T-helper 1 cell treated with Interleukin-12 subunit alpha and Interleukin-12 subunit beta and Interleukin-4 antibody, amounts not matched to agents 30 μg/mL and 1 μg/mL, for 36 hours (primary cell): Measurements from ENCODE around the gene PLCL2.
"Not testable (repeated sequence)": the region's sequence is repeated elsewhere in the genome, so short reads cannot be mapped to it uniquely, and the experiment has no call there.

Experiments used
- H3K27ac Mint-ChIP-seq: one replicate; pipeline ENCODE4 v1.8.0; 2021; ENCODE audit warnings: mild to moderate bottlenecking, mixed read lengths
- H3K27me3 Mint-ChIP-seq: one replicate; pipeline ENCODE4 v1.8.0; 2021; ENCODE audit warnings: low read depth, mixed read lengths
- H3K36me3 Mint-ChIP-seq: one replicate; pipeline ENCODE4 v1.8.0; 2021; ENCODE audit warnings: low read depth, mixed read lengths
- H3K4me1 Mint-ChIP-seq: one replicate; pipeline ENCODE4 v1.8.0; 2021; ENCODE audit warnings: low read depth, mixed read lengths
- H3K4me3 Mint-ChIP-seq: one replicate; pipeline ENCODE4 v1.8.0; 2021; ENCODE audit warnings: mild to moderate bottlenecking, moderate library complexity, mixed read lengths
- H3K9me3 Mint-ChIP-seq: one replicate; pipeline ENCODE4 v1.8.0; 2021; ENCODE audit warnings: mixed read lengths

The PLCL2 gene

DNA sequence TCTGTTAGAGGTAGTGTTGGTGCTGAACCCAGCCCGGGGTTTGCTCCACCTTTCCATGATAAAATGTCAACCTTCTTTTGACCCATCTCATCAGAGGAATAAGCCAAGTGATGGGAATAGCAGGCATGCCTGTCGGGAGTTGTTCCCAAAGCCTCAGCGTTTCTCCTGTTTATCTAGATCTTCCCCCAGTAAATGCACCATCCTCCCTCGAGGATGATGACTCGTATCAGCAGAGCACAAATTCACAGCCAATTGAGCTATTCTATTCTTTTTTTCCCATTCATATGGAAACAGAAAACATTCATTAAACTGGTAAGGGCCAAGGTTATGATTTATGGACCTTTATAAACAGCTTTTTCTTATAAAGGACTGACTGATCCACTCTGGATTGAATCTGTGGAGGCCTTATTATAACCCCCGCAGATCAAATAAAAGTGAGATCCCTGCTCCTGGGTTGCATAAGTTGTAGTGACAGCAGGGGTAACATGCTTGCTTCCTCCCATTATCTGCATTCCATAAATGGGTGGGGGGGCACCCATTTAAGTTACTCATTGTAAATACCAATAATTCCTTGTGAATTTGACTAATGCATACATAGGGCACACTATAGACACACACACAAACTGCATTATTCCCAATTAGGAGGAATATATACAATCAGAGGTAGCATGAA, 207.3 kb downstream of the PLCL2 start:
- Mint-ChIP-seq H3K27me3 (no peaks in the 10 kb centered on the region), H3K4me3 (no peak overlapping the region), H3K27ac (no peak overlapping the region), H3K4me1 (peaks cover 26% of the 10 kb centered on the region), H3K36me3 (peaks cover 41% of the 10 kb centered on the region), H3K9me3 (no peaks in the 10 kb centered on the region)

- Mint-ChIP-seq H3K36me3 (peaks cover 37% of the 10 kb centered on the region), H3K9me3 (no peaks in the 10 kb centered on the region), H3K4me1 (peaks cover 22% of the 10 kb centered on the region), H3K4me3 (no peak overlapping the region), H3K27me3 (no peaks in the 10 kb centered on the region), H3K27ac (no peak overlapping the region)
These were observed 207.8 kb downstream of the PLCL2 start for GRCh38 chr3:17092583-17092933.

DNA sequence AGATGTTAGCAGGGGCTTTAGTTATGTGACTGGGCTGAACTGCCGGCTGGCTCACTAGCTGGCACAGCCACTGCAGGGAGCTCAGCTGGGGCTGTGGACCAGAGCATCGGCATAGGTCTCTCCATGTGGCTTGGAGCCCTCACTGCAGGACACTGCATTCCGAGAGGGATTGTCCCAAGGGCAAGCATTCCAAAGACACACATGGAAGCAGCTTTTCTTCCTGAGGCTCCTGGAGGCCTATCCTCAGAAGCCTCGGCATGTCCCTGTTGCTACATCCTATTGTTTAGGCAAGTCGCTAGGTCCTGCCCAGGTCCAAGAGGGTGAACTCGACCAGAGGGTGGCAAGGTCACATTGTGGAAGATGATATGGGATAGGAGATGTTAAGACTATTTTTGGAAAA, 209.8 kb downstream of the PLCL2 start:
- H3K36me3 Mint-ChIP-seq = peaks cover 24% of the 10 kb centered on the region
- peaks cover 5% of the 10 kb centered on the region for H3K4me1 Mint-ChIP-seq
- H3K9me3 Mint-ChIP-seq = no peaks in the 10 kb centered on the region
- no peaks in the 10 kb centered on the region for H3K27me3 Mint-ChIP-seq
- H3K4me3 Mint-ChIP-seq = no peak overlapping the region
- no peak overlapping the region for H3K27ac Mint-ChIP-seq

- Mint-ChIP-seq H3K4me1 (peaks cover 1% of the 10 kb centered on the region), H3K9me3 (peaks cover 10% of the 10 kb centered on the region)
These were observed 218.8 kb downstream of the PLCL2 start for GRCh38 chr3:17103579-17103978.

DNA sequence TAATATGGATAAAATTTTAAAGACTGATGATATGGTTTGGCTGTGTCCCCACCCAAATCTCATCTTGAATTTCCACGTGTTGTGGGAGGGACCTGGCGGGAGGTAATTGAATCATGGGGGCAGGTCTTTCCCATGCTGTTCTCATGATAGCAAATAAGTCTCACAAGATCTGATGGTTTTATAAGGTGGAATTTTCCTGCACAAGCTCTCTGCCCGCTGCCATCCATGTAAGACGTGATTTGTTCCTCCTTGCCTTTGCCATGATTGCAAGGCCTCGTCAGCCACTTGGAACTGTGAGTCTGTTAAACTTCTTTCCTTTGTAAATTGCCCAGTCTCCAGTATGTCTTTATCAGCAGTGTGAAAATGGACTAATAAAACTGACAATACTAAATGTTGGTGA, 222.0 kb downstream of the PLCL2 start:
- H3K27me3 Mint-ChIP-seq, H3K4me3 Mint-ChIP-seq, H3K4me1 Mint-ChIP-seq, H3K9me3 Mint-ChIP-seq, H3K36me3 Mint-ChIP-seq, H3K27ac Mint-ChIP-seq: not testable (repeated sequence)

More at GRCh38 chr3:17103579-17103978, 218.8 kb downstream of the PLCL2 start:
- Mint-ChIP-seq H3K27me3 (no peaks in the 10 kb centered on the region), H3K36me3 (peaks cover 2% of the 10 kb centered on the region), H3K4me3 (no peak overlapping the region), H3K27ac (no peak overlapping the region)

DNA sequence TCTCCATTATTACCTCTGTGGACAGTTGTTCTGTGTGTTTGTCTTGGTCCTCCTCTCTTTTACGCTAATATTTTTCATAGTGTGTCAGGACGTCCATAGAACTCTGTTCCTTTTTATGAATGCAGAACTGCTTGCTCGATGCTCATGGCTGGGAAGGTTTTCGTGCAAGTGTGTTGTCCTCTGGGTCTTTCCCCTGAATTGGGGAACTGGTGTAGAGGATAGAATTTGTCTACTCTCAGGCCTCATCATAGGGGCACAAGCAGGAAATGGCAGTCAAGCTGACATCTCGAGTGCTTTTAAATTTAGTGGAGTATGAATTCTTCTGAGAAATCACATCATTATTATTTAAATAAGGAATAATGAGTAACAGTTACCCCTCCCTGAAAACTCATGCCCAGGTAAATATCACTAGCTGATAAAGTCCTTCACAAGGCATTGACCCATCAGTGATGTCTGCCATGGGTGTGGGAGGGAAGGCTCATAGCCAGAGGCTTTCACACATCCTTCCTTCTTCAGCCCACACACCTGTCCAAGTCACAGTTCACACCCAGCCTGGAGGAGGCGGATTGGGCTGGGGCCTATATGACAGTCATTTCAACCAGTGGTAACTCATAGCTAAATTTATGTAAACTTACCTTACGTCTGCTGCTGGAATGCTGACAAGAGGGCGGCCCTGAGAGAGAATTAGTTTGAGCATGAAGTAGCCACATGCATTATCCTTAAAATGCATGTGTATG, 226.1 kb downstream of the PLCL2 start:
- peaks cover 14% of the 10 kb centered on the region for H3K27me3 Mint-ChIP-seq
- no peak overlapping the region for H3K27ac Mint-ChIP-seq
- H3K4me1 Mint-ChIP-seq = peaks cover 2% of the 10 kb centered on the region
- H3K9me3 Mint-ChIP-seq = peaks cover 4% of the 10 kb centered on the region
- no peak overlapping the region for H3K4me3 Mint-ChIP-seq
- H3K36me3 Mint-ChIP-seq = no peaks in the 10 kb centered on the region

DNA sequence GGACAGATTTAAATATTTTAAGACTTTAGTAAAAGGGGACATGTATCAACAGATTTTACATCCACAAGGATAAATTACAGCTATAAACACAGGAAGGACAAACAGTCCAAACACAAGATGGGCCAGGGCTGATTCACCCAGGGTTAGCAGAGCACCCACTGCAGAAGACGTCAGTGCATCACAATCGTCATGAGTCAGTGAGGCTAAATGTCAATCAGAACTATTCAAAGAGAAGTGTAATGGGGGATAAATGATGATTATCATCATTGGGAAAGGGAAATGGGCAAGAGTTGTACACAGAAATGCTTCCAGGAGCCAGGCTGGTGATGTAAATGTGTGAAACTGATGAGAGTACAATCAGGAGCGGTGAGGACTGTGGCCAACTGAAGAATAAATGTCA, 226.8 kb downstream of the PLCL2 start:
- Mint-ChIP-seq H3K36me3 (no peaks in the 10 kb centered on the region), H3K27me3 (peaks cover 14% of the 10 kb centered on the region), H3K4me1 (peaks cover 2% of the 10 kb centered on the region), H3K9me3 (peaks cover 4% of the 10 kb centered on the region), H3K4me3 (no peak overlapping the region), H3K27ac (no peak overlapping the region)

- no peak overlapping the region for H3K4me3 Mint-ChIP-seq
- peaks cover 7% of the 10 kb centered on the region for H3K9me3 Mint-ChIP-seq
These were observed 230.4 kb downstream of the PLCL2 start for GRCh38 chr3:17115186-17115585.

DNA sequence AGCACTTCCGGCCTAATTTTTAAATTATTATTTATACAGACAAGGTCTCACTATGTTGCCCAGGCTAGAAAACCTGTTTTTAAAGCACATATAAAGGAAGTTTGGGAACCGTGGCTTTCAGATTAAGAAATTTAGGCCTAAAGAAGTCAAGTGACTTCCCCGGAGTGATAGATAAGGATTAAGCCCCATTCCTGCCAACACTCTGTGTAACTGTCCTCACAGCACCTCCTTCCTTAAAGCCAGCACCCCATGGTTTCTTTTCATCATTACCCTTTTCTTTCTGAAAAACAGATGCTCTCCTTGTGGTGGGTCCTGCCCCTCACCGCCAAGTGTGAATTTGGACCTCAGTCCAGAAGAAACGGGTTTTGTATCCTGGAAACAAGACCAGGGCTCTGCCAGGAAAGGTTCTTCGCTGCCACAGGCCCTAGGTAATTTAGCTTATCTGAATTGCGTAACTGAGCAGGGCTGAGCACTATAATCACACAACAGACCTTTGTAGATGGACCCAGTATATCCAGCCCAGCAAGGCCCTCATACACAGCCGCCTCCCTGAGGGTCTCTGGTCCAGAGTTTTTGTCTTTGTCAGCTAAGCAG, 231.3 kb downstream of the PLCL2 start:
- peaks cover 4% of the 10 kb centered on the region for H3K27me3 Mint-ChIP-seq
- H3K4me3 Mint-ChIP-seq = no peak overlapping the region
- no peak overlapping the region for H3K27ac Mint-ChIP-seq
- no peaks in the 10 kb centered on the region for H3K4me1 Mint-ChIP-seq
- H3K9me3 Mint-ChIP-seq = peaks cover 7% of the 10 kb centered on the region
- peaks cover 4% of the 10 kb centered on the region for H3K36me3 Mint-ChIP-seq

More at GRCh38 chr3:17115186-17115585, 230.4 kb downstream of the PLCL2 start:
- Mint-ChIP-seq H3K27ac (no peak overlapping the region), H3K4me1 (no peaks in the 10 kb centered on the region), H3K36me3 (peaks cover 4% of the 10 kb centered on the region), H3K27me3 (peaks cover 4% of the 10 kb centered on the region)

DNA sequence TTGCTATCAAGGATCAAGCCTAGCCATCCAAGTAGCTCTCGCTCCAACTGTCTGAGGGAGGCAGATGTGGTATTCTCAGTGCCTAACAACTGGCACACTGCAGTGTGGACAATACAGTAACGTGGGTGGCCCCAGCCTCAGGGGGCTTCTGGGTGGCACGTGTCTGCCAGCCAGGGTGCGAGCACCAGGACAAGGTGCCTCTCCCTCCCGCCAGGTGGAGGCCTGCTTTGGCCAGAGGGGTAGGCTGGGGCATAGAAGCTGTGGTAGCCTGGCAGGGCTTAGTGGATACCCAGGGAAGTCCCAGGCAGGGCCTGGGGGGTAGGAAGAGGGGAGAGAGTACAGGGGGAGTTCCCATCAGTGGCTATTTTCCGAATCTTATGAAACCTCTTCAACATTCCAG, 234.0 kb downstream of the PLCL2 start:
- H3K27me3 Mint-ChIP-seq = peaks cover under 1% of the 10 kb centered on the region
- H3K4me1 Mint-ChIP-seq = no peaks in the 10 kb centered on the region
- no peak overlapping the region for H3K4me3 Mint-ChIP-seq
- no peak overlapping the region for H3K27ac Mint-ChIP-seq
- H3K36me3 Mint-ChIP-seq = peaks cover 7% of the 10 kb centered on the region
- H3K9me3 Mint-ChIP-seq = peaks cover 19% of the 10 kb centered on the region

GRCh38 chr3:17119201-17120072, 234.7 kb downstream of the PLCL2 start:
- Mint-ChIP-seq H3K36me3 (peaks cover 7% of the 10 kb centered on the region), H3K27ac (no peak overlapping the region), H3K4me3 (no peak overlapping the region), H3K9me3 (peaks cover 17% of the 10 kb centered on the region), H3K4me1 (no peaks in the 10 kb centered on the region), H3K27me3 (no peaks in the 10 kb centered on the region)

DNA sequence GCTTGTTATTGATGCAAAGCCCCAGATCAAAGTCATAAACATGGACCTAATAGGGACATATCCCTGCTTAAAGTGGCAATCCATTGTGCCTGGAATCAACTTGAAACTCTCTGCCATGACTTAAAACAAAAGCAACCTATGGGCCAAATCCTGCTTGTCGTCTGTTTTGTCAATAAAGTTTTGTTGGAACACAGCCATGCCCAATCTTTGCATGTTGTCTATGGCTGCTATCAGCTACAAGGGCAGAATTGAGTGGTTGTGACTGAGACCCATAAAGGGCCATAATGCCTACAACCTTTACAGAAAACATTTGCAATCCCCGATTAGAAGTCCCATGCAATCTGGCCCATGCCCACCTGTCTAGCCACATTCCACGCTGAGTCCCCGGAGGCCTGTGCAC, 235.4 kb downstream of the PLCL2 start:
- Mint-ChIP-seq H3K4me3 (no peak overlapping the region), H3K27ac (no peak overlapping the region), H3K27me3 (no peaks in the 10 kb centered on the region), H3K9me3 (peaks cover 17% of the 10 kb centered on the region), H3K36me3 (peaks cover 7% of the 10 kb centered on the region), H3K4me1 (no peaks in the 10 kb centered on the region)

- Mint-ChIP-seq H3K27ac (no peak overlapping the region), H3K36me3 (peaks cover 7% of the 10 kb centered on the region), H3K27me3 (no peaks in the 10 kb centered on the region), H3K4me3 (no peak overlapping the region), H3K4me1 (no peaks in the 10 kb centered on the region), H3K9me3 (peaks cover 17% of the 10 kb centered on the region)
These were observed 236.6 kb downstream of the PLCL2 start for GRCh38 chr3:17121336-17121735.

DNA sequence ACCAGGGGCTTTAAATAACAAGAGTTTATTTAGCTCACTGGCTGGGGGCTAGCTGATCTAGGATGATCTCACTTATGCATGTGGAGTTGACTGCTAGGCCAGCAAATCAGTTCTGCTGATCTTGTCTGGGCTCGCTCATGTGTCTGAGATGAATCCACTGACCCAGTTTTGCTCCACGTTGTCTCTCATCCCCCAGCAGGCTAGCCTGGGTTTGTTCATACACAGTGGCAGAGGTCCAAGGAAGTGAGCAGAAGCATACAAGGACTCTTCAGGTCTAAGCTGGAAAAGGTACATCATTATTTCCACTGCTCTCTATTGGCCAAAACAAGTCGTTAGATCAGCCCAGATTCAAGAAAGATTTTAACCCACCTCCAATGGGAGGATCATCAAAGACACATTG, 238.0 kb downstream of the PLCL2 start:
- Mint-ChIP-seq H3K4me3 (no peak overlapping the region), H3K27ac (no peak overlapping the region), H3K36me3 (peaks cover 3% of the 10 kb centered on the region), H3K27me3 (no peaks in the 10 kb centered on the region), H3K9me3 (peaks cover 13% of the 10 kb centered on the region), H3K4me1 (no peaks in the 10 kb centered on the region)
